ENCODE measurements around the gene AUH. TPM values are rescaled to one million over a fixed set of nuclear protein-coding genes. Genes with fewer than 3 reads are reported as not detected.

The AUH gene
- total and polyA plus RNA-seq, 10 of the 15 experiments (the other 5 are each of a cell fraction or from before 2014, with no cell fraction given) = 1.7 to 7.3 (median 4.6) TPM

DNA sequence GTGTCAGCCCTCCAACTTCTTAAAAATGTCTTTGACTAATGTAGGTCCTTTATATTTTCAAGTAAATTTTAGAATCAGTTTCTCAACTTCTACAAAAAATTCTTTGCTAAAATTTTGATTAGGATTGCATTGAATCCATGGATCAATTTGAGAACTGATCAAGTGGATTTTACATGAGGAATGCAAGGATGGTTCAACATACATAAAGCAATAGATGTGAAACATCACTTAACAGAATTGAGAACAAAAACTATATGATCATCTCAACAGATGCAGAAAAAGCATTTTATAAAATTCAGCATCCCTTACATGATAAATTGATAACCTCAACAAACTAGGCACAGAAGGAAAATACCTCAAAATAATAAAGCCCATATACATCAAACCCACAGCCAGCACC, 190.8 kb downstream of the AUH start:
- DNase-seq (ENCODE audit: low read depth, low spot score) (no peak), FAIRE-seq (no peak), ATAC-seq (no peak)
- in situ Hi-C loops (cut with MboI) (no loop called here), intact Hi-C loops (cut with micrococcal nuclease; ENCODE audit: unreplicated experiment) (no loop called here)
- no peak overlapping the region for H3K4me3 ChIP-seq
- no peaks in the 10 kb centered on the region for H3K36me3 ChIP-seq (ENCODE audit: control insufficient read depth in 2 of 2, insufficient read depth in 2 of 2, low read length in 1 of 2)
- no peaks in the 10 kb centered on the region for H3K79me2 ChIP-seq (ENCODE audit: control insufficient read depth, insufficient read depth, low read length)
- H3K27me3 ChIP-seq (replicated peaks in 1 of 2; ENCODE audit: control insufficient read depth in 2 of 2, insufficient read depth in 2 of 2, low read length in 1 of 2) = no peaks in the 10 kb centered on the region; a peak in 1 of 4 replicates
- H3K4me1 ChIP-seq (ENCODE audit: control insufficient read depth, insufficient read depth, low read length) = no peaks in the 10 kb centered on the region
- no peak for TF ChIP-seq STAT3 (IDR thresholded peaks at IDR 0.05; ENCODE audit: low read depth, low read length)
- no peak for TF ChIP-seq HDAC2 (IDR thresholded peaks at IDR 0.05)
- TF ChIP-seq MYB (IDR thresholded peaks at IDR 0.05; ENCODE audit: borderline replicate concordance, low read depth, low read length) = no peak
- TF ChIP-seq, protein P1, sequence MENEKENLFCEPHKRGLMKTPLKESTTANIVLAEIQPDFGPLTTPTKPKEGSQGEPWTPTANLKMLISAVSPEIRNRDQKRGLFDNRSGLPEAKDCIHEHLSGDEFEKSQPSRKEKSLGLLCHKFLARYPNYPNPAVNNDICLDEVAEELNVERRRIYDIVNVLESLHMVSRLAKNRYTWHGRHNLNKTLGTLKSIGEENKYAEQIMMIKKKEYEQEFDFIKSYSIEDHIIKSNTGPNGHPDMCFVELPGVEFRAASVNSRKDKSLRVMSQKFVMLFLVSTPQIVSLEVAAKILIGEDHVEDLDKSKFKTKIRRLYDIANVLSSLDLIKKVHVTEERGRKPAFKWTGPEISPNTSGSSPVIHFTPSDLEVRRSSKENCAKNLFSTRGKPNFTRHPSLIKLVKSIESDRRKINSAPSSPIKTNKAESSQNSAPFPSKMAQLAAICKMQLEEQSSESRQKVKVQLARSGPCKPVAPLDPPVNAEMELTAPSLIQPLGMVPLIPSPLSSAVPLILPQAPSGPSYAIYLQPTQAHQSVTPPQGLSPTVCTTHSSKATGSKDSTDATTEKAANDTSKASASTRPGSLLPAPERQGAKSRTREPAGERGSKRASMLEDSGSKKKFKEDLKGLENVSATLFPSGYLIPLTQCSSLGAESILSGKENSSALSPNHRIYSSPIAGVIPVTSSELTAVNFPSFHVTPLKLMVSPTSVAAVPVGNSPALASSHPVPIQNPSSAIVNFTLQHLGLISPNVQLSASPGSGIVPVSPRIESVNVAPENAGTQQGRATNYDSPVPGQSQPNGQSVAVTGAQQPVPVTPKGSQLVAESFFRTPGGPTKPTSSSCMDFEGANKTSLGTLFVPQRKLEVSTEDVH (IDR thresholded peaks at IDR 0.05; ENCODE audit: low read depth, partially characterized antibody) = no peak
- no peak for TF ChIP-seq EP300 (IDR thresholded peaks at IDR 0.05; ENCODE audit: borderline replicate concordance in 1 of 2, control insufficient read depth in 1 of 2, low read depth in 2 of 2, low read length in 2 of 2)
- TF ChIP-seq NFXL1 (IDR thresholded peaks at IDR 0.05; ENCODE audit: borderline replicate concordance) = no peak
- TF ChIP-seq, protein P2, sequence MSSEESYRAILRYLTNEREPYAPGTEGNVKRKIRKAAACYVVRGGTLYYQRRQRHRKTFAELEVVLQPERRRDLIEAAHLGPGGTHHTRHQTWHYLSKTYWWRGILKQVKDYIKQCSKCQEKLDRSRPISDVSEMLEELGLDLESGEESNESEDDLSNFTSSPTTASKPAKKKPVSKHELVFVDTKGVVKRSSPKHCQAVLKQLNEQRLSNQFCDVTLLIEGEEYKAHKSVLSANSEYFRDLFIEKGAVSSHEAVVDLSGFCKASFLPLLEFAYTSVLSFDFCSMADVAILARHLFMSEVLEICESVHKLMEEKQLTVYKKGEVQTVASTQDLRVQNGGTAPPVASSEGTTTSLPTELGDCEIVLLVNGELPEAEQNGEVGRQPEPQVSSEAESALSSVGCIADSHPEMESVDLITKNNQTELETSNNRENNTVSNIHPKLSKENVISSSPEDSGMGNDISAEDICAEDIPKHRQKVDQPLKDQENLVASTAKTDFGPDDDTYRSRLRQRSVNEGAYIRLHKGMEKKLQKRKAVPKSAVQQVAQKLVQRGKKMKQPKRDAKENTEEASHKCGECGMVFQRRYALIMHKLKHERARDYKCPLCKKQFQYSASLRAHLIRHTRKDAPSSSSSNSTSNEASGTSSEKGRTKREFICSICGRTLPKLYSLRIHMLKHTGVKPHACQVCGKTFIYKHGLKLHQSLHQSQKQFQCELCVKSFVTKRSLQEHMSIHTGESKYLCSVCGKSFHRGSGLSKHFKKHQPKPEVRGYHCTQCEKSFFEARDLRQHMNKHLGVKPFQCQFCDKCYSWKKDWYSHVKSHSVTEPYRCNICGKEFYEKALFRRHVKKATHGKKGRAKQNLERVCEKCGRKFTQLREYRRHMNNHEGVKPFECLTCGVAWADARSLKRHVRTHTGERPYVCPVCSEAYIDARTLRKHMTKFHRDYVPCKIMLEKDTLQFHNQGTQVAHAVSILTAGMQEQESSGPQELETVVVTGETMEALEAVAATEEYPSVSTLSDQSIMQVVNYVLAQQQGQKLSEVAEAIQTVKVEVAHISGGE (CRISPR knock-in tag; IDR thresholded peaks at IDR 0.05) = no peak
- TF ChIP-seq ZSCAN29 (IDR thresholded peaks at IDR 0.05) = no peak
- RAD21 ChIA-PET (ENCODE audit: unreplicated experiment) = no interaction called here
- SMC1A ChIA-PET (ENCODE audit: uncharacterized antibody, unreplicated experiment) = no interaction called here
- H3K9ac ChIP-seq (ENCODE audit: control insufficient read depth, insufficient read depth, low read length) = no peak overlapping the region
- H3K9me3 ChIP-seq (replicated peaks; ENCODE audit: control insufficient read depth, insufficient read depth, low read length) = peaks cover 6% of the 10 kb centered on the region; the same call in 2 of the 3 replicates
- CTCF ChIA-PET = no interaction called here
- BruUV-seq (replicated peaks) = no TSS peak
- H2AFZ ChIP-seq (ENCODE audit: control insufficient read depth, low read depth, low read length) = no peak overlapping the region
- H4K20me1 ChIP-seq (ENCODE audit: control insufficient read depth, insufficient read depth) = no peaks in the 10 kb centered on the region
- H3K4me2 ChIP-seq (ENCODE audit: control insufficient read depth, insufficient read depth) = no peak overlapping the region
- POLR2A ChIA-PET = no interaction called here
- no peak overlapping the region for H3K27ac ChIP-seq (ENCODE audit: control insufficient read depth, insufficient read depth)
